Regular cardiac myocyte (primary cell): Measurements from ENCODE around the gene ZNF793. TPM values are rescaled to one million over a fixed set of nuclear protein-coding genes. Genes with fewer than 3 reads are reported as not detected.

Source experiments
- total RNA-seq: library from RNA; depleted of rRNA; stranded (reverse); fragments of >200 nt; gene quantifications from 2 replicates; pipeline ENCODE4 v1.2.3, GENCODE V29; 2014

The ZNF793 gene
- 0.58 and 3.4 TPM in 2 replicates for total RNA-seq

DNA sequence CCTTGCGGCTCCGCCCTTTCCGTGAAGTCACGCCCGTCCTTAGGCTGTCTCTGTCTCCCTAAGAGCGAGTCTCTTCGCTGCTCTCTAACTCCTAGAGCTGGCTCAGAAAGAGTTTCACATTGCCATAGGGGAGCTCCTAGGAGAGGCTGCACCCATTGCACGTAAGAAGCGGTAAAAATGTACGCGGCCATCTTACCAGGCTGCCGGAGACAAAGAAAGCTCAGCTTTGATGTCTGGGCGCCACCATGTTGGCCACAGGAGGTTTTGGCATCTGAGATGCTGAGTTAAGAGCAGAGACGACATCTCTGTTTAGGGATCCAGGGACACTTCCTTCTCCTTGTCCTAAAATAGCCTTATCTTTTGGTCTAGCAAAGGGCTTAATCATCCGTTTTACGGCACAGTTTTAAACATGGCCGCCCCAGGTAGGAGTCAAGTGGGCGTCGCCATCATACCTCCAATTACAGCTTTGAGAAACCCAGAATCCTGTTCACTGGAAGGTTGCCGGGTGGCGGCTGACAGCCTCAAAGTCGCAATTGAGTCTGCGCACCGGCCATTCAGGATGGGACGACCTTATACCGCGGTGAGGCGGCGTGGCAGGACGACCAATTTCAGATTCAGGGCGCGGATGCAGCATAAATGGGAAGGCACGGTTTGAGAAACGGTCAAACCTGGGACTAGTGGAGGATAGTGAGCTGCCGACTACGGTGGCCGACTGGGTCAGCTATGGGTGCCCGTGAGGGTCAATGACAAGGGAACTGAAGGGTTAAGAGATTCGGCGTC, at the start of gene ZNF793:
TSS of gene ZNF793 (plus strand) at position 553 of the 780 bp plus-strand sequence. CDS start 16,501 bp downstream, outside the sequence.

DNA sequence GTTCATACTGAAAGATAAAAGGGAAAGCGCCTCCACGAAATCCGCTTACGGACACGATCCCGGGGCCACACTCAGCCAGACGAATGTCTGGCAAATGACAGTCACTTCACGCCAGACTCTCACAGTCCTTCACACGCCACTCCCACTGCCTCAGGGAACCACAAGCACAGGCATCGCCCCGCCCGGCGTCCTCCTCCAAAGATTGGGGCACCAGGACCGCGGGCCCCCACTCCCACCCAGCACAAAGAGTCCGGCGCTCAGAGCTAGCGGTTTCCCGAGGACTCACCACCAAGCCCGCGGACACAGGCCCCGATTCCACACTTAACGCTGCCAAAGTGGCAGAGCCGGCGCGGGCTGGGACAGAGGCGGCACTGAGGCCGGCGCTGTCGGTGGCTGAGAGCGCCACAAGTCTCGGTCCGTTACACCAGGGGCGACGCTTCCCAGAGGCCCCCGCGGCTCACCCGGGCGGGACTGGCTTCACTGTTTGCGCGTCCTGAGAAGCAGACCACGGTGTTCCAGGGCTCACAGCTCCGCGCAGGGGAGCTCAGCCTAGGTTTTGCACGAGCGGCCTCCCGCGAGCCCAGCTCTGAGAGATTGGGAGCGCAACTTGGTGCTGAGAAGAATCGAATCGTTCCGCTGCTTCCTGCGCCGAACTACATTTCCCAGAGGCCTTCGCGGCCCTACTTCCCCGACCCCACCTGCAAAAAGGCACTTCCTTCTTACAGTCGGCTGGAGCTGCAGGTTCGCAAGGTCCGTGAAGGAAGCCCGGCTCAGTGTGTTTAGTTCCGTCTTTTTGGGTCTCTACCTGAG, 39.7 kb upstream of the ZNF793 start, which contains the start of gene ZNF569:
TSS of gene ZNF569 (minus strand) at position 647 of the 810 bp plus-strand sequence. CDS start 22,523 bp downstream, outside the sequence.

DNA sequence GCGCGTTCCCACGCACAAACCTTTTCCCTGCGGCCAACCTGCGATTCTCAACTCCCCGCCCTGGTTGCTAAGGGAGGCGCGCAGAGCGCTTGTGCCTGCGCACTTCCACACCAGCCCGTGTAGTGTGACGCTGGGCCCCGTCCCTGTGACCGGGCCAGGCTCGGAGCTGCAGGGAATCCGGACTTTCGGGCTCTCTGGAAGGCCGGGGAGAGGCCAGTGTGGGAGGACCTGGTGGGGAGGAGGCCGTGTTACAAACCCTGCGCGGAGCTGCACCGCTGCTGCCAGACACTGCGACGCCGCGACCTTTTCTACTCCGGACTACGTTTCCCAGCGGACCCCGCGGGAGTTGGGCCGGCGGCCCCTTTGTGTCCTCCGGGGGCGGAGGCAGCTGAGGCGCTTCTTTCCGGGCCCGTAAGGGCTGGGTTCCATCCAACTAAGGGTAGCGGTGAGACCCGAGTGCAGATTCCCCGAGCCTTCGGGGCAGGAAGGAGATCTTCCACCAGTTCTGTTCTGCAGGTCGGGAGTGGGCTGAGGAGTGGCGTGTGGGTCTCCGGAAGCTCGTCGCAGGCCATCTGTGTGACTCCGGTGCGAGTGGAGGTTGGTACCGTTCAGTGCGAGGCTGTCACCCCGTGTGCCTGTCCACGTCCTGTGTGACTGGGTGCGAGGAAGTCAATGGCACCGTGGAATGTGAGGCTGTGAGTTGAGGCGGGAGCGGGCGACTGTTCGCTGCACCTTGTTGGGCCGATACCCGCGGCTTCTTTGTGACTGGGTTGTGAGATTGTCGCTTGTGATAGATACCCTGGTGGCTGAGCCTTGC, 37.6 kb upstream of the ZNF793 start, which contains the start of gene ZNF570:
TSS of gene ZNF570 (plus strand) at position 396 of the 817 bp plus-strand sequence. CDS start 999 bp downstream, outside the sequence.

Other genes with a start within 250 kb of the ZNF793 start
- gene ZNF527, start 135.8 kb upstream of the ZNF793 start, total RNA-seq, result 3.3 and 6.2 TPM in 2 replicates
- gene ZNF569, start 39.5 kb upstream of the ZNF793 start, total RNA-seq, result 8.6 and 13.5 TPM in 2 replicates
- 8.8 and 14.4 TPM in 2 replicates for gene ZNF570, start 37.6 kb upstream of the ZNF793 start, total RNA-seq
- 1.7 and 5.4 TPM in 2 replicates for gene ZNF571, start 87.9 kb downstream of the ZNF793 start, total RNA-seq
- 0.19 and 2.3 TPM in 2 replicates for gene ZNF540, start 87.9 kb downstream of the ZNF793 start, total RNA-seq
- 14.6 and 16.9 TPM in 2 replicates for gene ZFP30, start 148.5 kb downstream of the ZNF793 start, total RNA-seq
- gene ZNF607, start 212.8 kb downstream of the ZNF793 start, total RNA-seq, result 3.8 and 6.8 TPM in 2 replicates